Measurements from ENCODE around the gene SRRM3. TPM values are rescaled to one million over a fixed set of nuclear protein-coding genes. Genes with fewer than 3 reads are reported as not detected.
"Not testable (repeated sequence)": the region's sequence is repeated elsewhere in the genome, so short reads cannot be mapped to it uniquely, and the experiment has no call there.

Gene SRRM3
- total RNA-seq, 1 donor from 2014 or later = 6.2 TPM

DNA sequence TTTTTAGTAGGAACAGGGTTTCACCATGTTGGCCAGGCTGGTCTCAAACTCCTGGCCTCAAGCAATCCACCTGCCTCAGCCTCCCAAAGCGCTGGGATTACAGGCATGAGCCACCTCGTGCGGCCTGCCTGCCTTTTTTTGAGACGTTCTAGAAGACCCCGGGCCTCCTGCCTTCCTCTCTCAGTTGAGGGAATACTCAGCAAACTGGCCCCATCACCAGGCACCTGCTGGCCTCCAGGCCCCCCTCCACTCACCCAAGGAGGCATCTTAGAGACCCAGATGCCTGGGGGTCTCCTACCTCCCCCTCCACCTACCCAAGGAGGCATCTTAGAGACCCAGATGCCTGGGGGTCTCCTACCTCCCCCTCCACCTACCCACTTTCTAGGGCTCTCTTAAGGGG lies 91.2 kb downstream of the SRRM3 start:
- ATAC-seq = not testable (repeated sequence)

DNA sequence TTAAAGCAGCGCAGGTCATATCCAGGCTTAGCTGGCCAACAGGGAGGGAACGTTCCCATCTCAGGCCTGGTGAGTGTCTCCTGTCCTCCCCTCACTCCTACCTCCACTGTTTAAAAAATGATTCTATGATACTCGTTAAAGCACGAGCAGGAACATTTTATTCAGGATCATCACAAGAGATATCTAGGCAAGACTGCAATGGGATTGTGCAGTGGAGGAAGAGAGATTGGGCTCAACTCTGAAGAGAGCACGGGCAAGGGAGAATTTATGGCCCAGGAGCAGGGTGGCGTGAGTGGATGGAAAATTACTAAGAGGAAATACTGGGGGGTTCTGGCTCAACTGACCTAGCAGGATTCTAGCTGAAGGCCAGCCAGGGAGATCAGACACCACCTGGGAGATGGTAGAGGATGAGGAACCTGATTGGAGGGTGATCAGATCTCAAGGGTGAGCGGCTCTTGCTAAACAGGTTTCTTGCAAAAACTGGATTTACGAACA lies 91.8 kb downstream of the SRRM3 start:
- peak; percentile 35 for ATAC-seq

DNA sequence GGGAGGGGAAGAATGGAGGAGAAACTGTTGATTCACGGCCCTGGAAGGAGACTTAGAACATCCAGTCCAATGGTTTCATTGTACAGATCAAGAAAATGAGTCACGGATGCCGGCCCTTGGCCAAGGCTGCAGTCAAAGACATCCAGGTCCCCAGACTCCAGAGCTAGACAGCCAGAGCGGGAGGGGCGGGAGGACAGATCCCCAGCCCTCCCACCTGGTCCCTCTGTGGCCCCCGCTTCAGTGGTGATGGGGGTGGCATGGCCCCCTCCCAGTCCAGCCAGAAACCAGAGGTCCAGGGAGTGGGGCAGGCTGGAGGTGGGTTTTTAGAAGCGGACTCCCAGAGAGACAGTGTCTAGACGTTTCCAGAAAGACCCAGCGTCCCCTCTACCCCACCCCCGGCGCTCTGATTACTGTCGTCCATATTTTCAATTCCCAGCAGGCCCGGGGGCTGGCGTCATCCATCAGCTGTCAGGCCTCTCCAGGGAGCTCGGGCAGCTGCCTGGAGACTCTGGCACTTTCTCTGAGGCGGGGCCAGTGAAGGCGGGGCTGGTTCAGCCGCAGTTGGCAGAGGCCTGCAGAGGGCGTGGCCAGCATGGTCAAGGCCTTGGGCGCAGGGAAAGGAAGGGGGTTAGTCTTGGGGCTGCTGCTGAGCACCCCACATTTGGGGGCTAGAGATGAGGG lies 92.8 kb downstream of the SRRM3 start:
- ATAC-seq = peak; percentile 68

DNA sequence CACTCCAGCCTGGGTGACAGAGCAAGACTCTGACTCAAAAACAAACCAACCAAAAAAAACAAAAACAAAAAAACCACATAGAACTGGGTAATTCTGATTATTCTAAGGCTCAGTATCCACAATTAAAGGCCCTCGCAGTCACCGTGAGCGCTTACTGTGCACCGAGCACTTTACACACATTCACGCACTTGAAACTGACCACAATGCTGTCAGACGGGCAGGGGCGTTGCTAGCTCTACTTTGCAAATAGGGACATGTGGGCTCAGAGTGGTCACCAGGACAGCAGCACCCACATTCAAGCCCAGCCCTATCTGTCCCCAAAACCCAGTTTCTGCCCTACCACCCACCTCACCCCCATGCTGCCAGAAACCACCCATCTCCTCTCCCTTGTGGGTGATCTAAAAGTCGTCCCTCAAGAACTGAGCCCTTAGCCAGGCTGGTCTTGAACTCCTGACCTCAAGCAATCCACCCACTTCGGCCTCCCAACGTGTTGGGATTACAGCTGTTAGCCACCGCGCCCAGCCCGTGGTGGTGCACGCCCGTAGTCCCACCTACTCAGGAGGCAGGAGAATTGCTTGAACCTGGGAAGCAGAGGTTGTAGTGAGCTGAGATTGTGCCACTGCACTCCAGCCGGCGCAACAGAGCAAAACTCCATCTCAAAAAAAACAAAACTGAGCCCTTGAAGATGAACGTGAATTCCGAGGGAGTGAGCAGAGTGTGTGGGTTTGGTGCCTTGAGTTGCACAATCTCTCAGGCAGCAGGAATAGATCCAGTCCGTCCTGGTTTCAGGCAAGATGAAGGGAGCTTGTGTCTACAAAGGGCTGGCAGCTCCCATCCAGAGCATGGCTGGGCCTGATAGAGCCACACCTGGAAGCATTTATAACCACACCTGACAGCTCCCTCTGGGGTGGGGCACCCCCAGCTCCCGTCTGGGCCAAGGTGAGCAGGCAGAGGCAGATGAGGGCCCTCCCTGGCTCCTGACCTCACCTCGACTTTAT lies 95.3 kb downstream of the SRRM3 start:
- ATAC-seq = peak; percentile 80

DNA sequence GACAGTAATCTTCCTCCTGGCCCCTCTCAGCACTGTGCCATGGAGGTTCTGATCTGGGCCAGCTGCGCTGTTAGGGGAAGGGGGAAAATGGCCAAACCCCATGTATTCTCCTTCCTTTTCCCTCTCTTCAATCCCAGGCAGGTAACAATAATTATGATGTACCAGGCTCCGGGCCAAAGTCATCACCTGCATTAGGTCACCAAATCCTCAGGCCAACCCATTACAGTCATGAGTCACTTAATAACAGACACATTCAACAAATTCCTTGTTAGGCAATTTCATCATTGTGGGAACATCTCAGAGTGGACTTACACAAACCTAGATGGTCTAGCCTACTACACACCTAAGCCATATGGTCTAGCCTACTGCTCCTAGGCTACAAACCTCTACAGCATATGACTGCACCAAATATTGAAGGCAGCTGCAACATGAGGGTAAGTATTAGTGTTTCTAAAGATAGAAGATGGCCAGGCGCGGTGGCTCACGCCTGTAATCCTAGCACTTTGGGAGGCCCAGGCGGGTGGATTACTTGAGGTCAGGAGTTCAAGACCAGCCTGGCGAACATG lies 98.6 kb downstream of the SRRM3 start:
- ATAC-seq = peak; percentile 8

DNA sequence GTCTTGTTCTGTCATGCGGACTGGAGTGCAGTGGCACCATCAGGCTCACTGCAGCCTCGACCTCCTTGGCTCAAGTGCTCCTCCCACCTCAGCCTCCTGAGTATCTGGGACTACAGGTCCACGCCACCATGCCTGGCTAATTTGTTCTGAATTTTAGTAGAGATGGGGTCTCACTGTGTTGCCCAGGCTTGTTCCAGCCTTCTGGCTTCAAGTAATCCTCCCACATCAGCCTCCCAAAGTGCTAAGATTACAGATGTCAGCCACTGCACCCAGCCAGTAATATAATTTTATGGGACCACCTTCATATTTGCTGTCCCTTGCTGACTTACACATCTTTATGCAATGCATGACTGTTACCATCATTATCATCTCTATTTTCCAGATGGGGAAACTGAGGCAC lies 99.3 kb downstream of the SRRM3 start:
- ATAC-seq = no peak

DNA sequence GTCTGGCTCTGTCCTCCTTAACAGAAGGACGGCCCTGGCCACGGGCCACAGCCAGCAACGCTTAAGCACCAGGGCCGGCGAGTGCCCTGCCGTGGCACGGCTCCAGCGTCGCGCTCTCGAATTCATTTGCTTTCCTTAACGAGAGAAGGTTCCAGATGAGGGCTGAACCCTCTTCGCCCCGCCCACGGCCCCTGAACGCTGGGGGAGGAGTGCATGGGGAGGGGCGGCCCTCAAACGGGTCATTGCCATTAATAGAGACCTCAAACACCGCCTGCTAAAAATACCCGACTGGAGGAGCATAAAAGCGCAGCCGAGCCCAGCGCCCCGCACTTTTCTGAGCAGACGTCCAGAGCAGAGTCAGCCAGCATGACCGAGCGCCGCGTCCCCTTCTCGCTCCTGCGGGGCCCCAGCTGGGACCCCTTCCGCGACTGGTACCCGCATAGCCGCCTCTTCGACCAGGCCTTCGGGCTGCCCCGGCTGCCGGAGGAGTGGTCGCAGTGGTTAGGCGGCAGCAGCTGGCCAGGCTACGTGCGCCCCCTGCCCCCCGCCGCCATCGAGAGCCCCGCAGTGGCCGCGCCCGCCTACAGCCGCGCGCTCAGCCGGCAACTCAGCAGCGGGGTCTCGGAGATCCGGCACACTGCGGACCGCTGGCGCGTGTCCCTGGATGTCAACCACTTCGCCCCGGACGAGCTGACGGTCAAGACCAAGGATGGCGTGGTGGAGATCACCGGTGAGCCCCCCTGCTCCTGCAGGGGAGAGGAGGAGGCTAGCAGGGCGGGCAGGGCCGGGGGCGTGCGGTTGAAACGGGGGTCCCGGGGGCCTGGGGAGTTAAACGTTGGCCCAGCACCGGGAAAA lies 100.9 kb downstream of the SRRM3 start, which contains the start of gene HSPB1:
HSPB1 (plus strand) TSS at position 327 of the 855 bp plus-strand sequence; CDS start at position 367, 40 bp downstream.
- peak; percentile 67 for ATAC-seq

DNA sequence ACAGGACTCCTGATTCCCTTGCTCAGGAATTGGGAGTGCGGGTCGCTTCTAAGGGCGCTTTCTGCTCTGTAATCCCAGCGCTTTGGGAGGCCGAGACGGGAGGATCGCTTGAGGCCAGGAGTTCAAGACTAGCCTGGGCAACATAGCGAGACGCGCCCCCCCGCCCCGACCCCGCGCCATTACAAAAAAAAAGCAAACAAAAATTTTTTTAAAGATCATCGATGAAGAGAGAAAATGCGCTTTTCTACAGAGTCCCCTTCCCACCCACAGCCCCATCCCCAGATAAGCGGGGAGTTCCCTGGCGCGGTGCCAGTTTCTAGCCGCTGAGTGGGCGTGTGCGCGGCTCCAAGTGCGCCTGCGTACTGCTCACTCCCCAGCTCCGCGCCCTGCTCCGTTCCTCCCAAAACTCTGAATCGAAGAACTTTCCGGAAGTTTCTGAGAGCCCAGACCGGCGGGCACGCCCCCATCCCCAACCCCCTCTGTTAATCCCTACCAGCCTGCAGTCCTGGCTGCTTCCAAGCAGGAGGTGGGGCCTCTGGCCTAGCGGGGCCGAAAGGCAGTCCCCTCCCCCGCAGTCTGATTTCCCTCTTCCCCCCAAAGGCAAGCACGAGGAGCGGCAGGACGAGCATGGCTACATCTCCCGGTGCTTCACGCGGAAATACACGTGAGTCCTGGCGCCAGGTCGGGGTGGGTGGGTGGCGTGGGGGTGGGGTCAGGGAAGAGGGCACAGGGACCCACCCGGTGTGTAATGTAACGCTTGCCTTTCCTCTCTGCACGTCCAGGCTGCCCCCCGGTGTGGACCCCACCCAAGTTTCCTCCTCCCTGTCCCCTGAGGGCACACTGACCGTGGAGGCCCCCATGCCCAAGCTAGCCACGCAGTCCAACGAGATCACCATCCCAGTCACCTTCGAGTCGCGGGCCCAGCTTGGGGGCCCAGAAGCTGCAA lies 101.8 kb downstream of the SRRM3 start:
- peak; percentile 27 for ATAC-seq

DNA sequence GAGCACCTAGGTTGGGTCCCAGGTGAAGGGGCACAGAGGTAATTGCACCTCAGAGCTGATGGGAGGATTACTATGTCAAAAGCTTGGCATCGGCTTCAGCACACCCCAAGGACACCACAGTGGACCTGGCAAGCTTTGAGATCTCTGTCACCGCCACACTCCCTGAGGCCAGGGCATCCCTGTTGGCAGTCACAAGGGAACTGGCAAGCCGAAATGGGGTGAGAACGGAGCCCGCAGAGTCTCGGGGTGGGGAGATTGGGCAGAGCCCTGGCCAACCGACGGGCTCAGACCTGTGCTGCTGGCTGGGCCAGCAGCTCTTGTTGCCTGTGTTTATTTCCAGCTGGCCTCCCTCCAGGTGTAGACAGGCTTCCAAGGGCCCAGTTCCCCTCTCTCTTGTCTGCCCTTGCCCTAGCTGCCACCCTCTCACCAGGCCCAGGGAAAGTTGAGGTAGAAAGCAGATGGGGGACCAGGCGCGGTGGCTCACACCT lies 103.2 kb downstream of the SRRM3 start:
- ATAC-seq = peak; percentile 44

DNA sequence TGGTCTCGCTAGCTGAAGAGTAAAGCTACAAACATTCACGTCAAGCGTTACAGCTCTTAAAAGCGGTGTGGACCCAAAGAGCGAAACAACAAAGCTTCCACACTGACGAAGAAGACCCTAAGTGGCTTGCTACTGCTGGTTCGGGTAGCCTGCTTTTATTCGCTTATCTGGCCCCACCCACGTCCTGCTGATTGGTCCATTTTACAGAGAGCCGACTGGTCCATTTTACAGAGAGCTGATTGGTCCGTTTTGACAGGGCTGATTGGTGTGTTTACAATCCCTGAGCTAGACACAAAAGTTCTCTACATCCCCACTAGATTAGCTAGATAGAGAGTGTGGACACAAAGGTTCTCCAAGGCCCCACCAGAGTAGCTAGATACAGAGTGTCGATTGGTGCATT lies 107.2 kb downstream of the SRRM3 start:
- ATAC-seq = not testable (repeated sequence)

DNA sequence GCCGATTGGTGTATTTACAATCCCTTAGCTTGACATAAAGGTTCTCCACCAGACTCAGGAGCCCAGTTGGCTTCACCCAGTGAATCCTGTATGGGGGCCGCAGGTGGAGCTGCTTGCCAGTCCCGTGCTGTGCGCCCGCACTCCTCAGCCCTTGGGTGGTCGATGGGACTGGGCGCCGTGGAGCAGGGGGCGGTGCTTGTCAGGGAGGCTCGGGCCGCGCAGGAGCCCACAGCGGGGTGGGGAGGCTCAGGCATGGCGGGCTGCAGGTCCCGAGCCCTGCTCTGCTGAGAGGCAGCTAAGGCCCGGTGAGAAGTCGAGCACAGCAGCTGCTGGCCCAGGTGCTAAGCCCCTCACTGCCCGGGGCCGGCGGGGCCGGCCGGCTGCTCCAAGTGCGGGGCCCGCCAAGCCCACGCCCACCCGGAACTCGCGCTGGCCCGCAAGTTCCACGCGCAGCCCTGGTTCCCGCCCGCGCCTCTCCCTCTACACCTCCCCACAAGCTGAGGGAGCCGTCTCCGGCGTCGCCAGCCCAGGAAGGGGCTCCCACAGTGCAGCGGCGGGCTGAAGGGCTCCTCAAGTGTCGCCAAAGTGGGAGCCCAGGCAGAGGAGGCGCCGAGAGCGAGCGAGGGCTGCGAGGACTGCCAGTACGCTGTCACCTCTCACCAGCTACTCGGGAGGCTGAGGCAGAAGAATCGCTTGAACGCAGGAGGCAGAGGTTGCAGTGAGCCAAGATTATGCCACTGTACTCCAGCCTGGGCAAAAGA lies 107.8 kb downstream of the SRRM3 start:
- ATAC-seq = not testable (repeated sequence)

DNA sequence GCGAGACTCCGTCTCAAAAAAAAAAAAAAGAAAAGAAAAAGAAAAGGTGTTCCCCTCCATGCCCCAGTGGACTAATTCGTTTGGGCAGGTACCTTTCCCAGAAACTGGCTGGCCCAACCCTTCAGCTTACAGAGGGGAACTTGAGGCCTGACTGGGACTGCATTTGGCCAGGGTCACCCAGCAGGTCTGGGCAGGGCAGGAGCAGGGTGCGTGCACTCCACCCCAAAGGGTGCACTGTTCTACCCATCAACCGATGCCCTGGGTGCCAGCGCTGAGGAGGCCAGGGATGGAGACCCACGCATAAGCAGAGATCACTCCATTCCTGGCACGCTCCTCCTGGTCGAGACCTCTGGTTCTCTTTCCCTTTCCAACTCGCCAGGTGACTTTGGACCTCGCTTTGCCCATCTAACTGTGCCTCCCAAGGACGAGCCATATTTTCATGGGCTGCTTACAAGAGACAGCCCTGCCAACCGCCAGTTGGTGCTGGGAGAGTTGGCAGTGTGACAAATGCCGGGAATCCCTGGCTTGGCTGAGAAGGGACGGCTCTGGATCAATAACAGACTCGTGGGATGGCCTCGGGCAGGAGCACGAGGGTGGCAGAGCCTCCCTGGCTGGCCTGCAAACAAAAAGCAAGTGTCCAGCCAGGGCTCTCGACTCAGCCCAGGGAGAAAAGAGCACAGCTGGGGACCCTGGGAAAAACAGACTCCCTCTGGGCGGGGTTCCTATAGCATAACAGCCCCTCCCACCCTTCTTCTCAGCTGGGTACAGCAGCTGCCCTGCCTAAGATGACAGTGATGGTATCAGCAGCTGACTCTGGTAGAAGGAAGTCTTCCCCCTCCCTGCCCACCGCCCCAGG lies 108.6 kb downstream of the SRRM3 start:
- peak; percentile 68 for ATAC-seq

DNA sequence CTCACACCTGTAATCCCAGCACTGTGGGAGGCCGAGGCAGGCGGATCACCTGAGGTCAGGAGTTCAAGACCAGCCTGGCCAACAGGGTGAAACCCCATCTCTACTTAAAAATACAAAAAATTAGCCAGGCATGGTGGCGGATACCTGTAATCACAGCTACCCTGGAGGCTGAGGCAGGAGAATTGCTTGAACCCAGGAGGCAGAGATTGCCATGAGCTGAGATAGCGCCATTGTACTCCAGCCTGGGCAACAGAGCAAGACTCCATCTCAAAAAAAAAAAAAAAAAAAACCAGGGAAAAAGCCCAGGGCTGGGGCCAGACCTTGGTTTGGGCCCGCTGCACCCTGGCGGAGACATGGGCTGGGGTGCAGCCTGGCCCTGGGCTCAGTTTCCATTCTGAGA lies 110.1 kb downstream of the SRRM3 start:
- not testable (repeated sequence) for ATAC-seq

DNA sequence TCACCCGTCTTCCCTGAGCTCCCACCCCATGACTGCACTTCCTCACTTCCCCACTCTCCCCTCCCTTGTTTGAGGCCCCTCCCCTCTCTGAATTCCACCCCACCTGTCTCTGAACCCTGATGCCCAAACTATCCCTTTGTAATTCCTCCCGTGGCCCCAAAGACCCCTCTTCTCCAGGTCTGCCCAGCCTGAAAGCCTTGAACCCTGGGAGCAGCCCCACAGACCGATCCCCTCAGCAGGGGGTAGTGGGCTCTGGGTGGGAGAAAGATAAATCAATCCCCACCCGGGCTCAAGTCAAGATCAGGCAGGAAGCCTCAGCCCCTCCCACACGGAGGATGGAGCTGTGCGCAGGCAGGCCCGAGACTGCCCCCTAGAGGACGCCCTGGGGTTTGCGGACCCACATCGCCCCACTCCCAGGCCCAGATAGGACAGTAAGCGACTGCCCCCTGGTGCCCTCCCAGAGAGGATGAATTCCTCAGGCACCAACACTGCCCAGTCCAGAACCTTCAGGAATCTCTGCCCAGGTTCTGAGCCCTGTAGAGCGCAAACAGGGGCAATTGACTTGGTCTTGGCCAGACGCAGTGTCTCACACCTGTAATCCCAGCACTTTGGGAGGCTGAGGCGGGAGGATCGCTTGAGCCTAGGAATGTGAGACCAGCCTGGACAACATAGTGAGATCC lies 112.5 kb downstream of the SRRM3 start:
- peak; percentile 78 for ATAC-seq

DNA sequence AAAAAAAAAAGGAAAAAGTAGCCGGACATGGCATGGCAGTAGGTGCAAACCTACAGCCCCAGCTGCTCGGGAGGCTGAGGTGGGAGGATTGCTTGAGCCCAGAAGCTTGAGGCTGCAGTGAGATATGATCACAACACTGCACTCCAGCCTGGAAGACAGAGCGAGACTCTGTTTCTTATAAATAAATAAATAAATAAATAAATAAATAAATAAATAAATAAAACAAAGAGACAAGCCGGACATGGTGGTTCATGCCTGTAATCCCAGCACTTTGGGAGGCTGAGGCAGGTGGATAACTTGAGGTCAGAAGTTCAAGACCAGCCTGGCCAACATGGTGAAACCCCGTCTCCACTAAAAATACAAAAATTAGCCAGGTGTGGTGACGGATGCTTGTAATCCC lies 113.0 kb downstream of the SRRM3 start:
- ATAC-seq = not testable (repeated sequence)

DNA sequence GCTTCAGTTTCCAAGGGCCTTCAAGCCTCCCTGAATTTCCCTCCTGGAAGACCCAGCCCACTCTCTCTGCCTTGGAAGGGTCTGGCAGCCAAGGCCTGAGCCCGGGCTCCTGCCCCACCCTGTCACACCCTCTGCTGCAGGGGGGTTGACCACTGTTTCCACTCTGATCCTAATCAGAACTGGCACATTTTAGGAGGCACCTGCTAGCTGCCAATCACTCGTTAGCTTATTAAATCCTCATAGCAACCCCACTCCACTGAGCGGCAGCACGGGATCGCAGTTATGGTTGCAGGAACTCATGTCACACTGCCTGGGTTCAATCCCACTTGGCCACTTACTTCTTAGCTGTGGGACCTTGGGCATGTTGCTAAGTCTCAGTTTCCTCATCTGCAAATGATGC lies 113.7 kb downstream of the SRRM3 start:
- no peak for ATAC-seq

DNA sequence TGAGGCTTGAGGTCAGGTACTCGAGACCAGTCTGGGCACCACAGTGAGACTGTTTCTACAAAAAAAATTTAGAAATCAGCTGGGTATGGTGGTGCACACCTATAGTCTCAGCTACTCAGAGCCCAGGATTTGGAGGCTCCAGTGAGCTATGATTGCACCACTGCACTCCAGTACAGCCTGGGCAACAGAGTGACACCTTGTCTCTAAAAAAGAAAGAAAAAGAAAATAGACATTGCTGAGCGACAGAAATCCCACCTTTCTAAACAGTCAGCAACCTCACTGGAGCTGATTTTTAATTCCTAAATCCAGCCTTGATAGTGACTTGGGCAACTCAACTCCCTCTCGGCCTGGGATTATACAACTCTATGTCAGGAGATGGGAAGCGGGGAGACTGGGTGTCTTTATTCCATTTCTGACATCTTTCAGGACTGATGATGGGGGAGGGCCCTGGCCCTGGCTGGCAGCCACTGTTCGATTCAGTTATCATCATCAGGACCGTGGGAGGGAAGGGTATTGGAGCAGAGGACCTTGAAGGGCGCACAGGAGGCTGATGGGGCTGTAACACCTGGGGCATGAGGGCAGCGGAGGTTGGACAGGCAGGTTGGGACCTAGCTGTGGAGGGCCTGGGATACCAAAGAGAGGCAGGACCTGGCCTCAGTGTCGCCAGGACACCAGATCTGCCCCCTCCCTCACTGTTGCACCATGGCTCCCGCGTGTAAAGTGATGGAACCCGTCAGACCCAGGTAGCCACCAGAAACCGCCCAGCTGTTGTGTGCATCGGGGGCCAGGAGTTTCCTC lies 115.5 kb downstream of the SRRM3 start:
- ATAC-seq = no peak
